Kidney epithelial cell (primary cell): ENCODE measurements around the gene SPATA3. TPM values are rescaled to one million over a fixed set of nuclear protein-coding genes. Genes with fewer than 3 reads are reported as not detected.
"Not testable (repeated sequence)": the region's sequence is repeated elsewhere in the genome, so short reads cannot be mapped to it uniquely, and the experiment has no call there.

Experiments used
- DNase-seq: peaks from one replicate; pipeline ENCODE4 v3.0.0-alpha.2; 2010; ENCODE audit warnings: low read depth
- H3K27me3 ChIP-seq: 2 replicates; pipeline ENCODE4 v1.6.0; 2011; ENCODE audit warnings: low read length; ENCODE audit not compliant: control insufficient read depth, insufficient read depth
- H3K36me3 ChIP-seq: 2 replicates; pipeline ENCODE4 v1.5.1; 2011; ENCODE audit warnings: low read length; ENCODE audit not compliant: control insufficient read depth, insufficient read depth
- H3K4me3 ChIP-seq: 2 replicates; pipeline ENCODE4 v1.5.1; 2011; ENCODE audit warnings: low read depth, mild to moderate bottlenecking, control low read depth, low read length
- CTCF ChIP-seq: IDR thresholded peaks from 2 replicates; pipeline ENCODE4 v1.5.1; 2011; ENCODE audit warnings: mild to moderate bottlenecking, moderate library complexity, low read length, control low read depth, inconsistent platforms; ENCODE audit not compliant: insufficient read depth, poor library complexity, severe bottlenecking
- total RNA-seq: library from RNA; depleted of rRNA; stranded (reverse); fragments of >200 nt; gene quantifications from 2 replicates; pipeline ENCODE4 v1.2.3, GENCODE V29; 2015

SPATA3 gene
- total RNA-seq, 1 donor from 2014 or later: not detected

- H3K36me3 ChIP-seq: no peaks in the 10 kb centered on the region
- H3K27me3 ChIP-seq: peaks cover 6% of the 10 kb centered on the region
- no peak for DNase-seq
- no peak overlapping the region for H3K4me3 ChIP-seq
- TF ChIP-seq CTCF: no peak
Measured at GRCh38 chr2:231017231-231017598, 21.3 kb downstream of the SPATA3 start.

GRCh38 chr2:231018184-231018583 lies 22.3 kb downstream of the SPATA3 start:
- peaks cover 6% of the 10 kb centered on the region for H3K27me3 ChIP-seq
- no peaks in the 10 kb centered on the region for H3K36me3 ChIP-seq
- H3K4me3 ChIP-seq: no peak overlapping the region
- no peak for TF ChIP-seq CTCF
- no peak for DNase-seq

GRCh38 chr2:231025059-231025458 lies 29.1 kb downstream of the SPATA3 start:
- H3K36me3 ChIP-seq, H3K27me3 ChIP-seq, H3K4me3 ChIP-seq, DNase-seq: not testable (repeated sequence)

GRCh38 chr2:231028889-231029288 lies 33.0 kb downstream of the SPATA3 start:
- TF ChIP-seq CTCF: no peak
- Histone ChIP-seq H3K4me3 (no peak overlapping the region), H3K27me3 (peaks cover 13% of the 10 kb centered on the region), H3K36me3 (no peaks in the 10 kb centered on the region)
- no peak for DNase-seq

- H3K27me3 ChIP-seq: peaks cover 13% of the 10 kb centered on the region
- no peaks in the 10 kb centered on the region for H3K36me3 ChIP-seq
- DNase-seq: no peak
- TF ChIP-seq CTCF: no peak
- H3K4me3 ChIP-seq: no peak overlapping the region
Measured at GRCh38 chr2:231029563-231029962, 33.6 kb downstream of the SPATA3 start.

GRCh38 chr2:231030725-231031124 lies 34.8 kb downstream of the SPATA3 start:
- Histone ChIP-seq H3K4me3 (no peak overlapping the region), H3K36me3 (no peaks in the 10 kb centered on the region), H3K27me3 (peaks cover 13% of the 10 kb centered on the region)
- no peak for TF ChIP-seq CTCF
- DNase-seq: no peak
